SH-SY5Y (cell line): ENCODE data around the gene BOLA2B.
"Not testable (repeated sequence)": the region's sequence is repeated elsewhere in the genome, so short reads cannot be mapped to it uniquely, and the experiment has no call there.

ENCODE experiments used
- GATA2 ChIP-seq: IDR thresholded peaks from 2 replicates; pipeline ENCODE4 v1.6.1; 2011; ENCODE audit warnings: mild to moderate bottlenecking, low read depth, low read length
- GATA3 ChIP-seq: IDR thresholded peaks from 2 replicates; pipeline ENCODE4 v1.6.1; 2011; ENCODE audit warnings: low read depth, mild to moderate bottlenecking, low read length, moderate library complexity

The BOLA2B gene

DNA sequence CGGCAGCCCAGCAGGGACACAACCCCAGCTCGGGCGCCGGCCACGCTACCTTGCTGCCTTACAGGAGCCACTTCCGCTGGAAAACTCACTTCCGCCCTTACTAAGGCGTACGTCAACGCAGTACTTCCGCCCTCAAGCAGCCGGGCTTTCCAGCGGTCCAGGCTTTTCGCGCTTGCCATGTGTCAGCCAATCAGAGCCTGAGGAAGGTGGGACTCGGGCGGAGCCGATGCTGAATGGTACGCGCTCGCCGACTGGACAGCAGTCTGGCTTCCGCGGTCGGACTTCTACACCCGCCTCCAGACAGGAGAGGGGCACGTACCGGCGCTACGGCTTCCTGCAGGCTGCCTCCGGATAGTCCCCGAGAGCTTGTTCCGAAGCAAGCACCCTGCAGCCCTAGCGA is at the start of gene BOLA2B, which contains the start of gene SLX1A:
BOLA2B (minus strand) TSS at position 52 of the 400 bp plus-strand sequence. CDS start 71 bp downstream, outside the sequence.
SLX1A (plus strand) TSS at position 261 of the 400 bp plus-strand sequence. CDS start 210 bp downstream, outside the sequence.
- TF ChIP-seq GATA2, GATA3: not testable (repeated sequence)

DNA sequence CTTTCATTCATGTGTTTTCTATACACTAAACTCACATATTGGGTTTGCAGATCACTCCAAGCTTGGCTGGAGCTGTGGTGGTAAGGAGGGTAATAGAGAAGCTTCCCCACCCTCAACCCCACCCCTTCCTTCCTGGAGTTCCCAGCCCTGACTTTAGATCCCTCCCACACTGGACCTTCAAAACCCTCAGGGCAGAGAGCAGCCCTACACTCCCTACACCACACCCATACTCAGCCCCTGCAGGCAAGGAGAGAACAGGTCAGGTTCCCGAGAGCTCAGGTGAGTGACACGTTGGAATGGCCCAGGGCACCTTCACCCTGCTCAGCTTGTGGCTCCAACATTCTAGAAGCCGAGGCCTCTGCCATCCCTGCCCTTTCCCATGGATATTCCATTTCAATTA is 5.6 kb upstream of the BOLA2B start, which contains the start of gene SULT1A3:
SULT1A3 (plus strand) TSS at position 207 of the 400 bp plus-strand sequence. CDS start 1,474 bp downstream, outside the sequence.
- not testable (repeated sequence) for TF ChIP-seq GATA2, GATA3

DNA sequence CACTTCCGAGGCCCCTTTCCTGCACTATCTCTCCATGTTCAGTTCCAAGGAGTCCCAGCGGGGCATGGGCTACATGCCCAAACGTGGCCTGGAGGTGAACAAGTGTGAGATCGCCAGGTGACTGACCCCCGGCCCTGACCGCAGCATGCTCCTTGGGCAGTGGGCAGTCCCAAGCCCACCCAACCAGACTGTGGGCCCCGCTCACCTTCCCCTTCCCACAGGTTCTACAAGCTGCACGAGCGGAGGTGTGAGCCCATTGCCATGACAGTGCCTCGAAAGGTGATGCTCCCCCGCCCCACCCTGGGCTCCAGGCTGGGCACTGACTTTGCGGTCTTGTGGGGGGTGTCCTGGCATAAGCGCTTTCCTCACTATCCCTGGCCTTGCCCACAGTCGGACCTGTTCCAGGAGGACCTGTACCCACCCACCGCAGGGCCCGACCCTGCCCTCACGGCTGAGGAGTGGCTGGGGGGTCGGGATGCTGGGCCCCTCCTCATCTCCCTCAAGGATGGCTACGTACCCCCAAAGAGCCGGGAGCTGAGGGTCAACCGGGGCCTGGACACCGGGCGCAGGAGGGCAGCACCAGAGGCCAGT is 5.4 kb downstream of the BOLA2B start:
- no peak for TF ChIP-seq GATA3
- TF ChIP-seq GATA2: no peak

DNA sequence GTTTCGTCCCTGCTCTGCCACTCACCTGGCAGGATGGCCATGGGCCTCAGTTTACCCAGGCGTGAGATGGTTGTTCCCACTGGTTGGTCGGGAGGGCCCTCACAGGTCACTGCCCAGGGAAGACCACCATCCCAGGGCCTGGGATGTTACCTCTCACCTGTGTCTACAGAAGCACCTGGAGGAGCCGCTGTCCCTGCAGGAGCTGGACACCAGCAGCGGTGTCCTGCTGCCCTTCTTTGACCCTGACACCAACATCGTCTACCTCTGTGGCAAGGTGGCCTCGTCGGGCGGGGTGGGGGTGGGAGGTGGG is 6.0 kb downstream of the BOLA2B start:
- TF ChIP-seq GATA2 (no peak), GATA3 (no peak)

DNA sequence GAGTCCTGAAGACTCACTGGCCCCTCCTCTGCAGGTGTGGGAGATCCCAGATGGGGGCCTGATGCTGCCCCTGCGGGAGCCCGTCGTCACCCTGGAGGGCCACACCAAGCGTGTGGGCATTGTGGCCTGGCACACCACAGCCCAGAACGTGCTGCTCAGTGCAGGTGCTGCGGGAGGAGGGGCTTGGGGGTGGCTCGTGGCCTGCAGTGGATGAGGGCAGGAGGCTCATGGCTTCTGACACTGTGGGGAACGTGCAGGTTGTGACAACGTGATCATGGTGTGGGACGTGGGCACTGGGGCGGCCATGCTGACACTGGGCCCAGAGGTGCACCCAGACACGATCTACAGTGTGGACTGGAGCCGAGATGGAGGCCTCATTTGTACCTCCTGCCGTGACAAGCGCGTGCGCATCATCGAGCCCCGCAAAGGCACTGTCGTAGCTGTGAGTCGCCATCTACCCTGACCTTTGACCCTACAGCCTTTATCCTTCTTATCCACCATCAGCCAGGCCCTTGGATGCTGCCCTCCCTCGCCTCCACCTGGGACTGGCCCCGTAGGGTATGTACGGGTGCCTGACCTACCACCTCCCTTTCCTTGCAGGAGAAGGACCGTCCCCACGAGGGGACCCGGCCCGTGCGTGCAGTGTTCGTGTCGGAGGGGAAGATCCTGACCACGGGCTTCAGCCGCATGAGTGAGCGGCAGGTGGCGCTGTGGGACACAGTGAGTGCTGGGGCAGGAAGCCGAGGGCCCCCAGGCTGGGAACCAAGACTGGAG is 6.5 kb downstream of the BOLA2B start:
- no peak for TF ChIP-seq GATA3
- TF ChIP-seq GATA2: no peak

DNA sequence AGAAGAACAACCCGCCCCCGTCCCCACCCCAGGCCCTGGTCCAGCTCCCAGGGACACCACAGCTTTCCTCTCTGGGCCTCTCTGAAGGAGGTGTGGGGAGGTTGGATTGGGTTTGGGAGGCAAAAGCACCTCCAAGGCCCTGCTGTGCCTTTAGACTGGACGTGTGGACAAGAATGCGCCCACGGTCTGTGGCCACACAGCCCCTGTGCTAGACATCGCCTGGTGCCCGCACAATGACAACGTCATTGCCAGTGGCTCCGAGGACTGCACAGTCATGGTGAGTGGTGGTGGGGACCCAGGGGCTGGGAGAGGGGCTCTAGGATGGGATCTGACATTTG is 7.1 kb downstream of the BOLA2B start:
- TF ChIP-seq GATA3 (no peak), GATA2 (no peak)

DNA sequence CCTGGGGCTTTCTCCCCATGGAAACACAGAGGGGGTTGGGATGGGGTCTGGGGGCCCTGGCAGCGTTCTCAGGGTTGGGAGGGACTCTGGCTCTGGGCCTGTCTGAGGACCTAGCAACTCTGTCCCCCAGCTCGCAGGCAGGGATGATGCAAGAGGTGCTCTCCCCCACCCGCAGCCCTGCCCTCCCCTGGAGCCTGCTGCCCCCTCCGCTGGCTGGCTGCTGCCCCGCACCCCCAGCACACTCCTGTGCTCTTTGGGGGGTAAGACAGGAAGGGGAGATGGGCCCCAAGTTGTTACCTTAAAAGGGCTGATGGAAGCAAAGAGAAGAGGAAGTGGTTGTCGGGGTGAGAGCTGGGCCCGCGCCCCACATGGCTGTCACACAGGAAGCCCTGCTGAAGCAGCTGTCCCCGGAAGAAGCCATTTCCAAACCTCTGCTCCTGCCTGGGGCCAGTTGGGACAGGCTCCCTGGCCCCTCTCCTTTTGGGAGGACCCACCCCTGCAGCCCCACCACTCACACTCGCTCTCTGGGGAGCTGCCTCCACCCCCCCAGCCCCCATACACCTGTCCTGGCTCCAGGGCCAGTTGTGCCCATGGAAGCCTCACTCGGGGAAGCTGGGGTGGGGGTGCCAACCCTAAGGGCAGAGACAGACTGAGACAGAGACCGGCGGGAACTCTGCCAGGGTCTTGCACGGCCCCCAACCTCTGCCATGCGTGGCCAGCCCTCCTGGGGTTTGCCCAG is 7.6 kb downstream of the BOLA2B start:
- TF ChIP-seq GATA3 (no peak), GATA2 (no peak)

DNA sequence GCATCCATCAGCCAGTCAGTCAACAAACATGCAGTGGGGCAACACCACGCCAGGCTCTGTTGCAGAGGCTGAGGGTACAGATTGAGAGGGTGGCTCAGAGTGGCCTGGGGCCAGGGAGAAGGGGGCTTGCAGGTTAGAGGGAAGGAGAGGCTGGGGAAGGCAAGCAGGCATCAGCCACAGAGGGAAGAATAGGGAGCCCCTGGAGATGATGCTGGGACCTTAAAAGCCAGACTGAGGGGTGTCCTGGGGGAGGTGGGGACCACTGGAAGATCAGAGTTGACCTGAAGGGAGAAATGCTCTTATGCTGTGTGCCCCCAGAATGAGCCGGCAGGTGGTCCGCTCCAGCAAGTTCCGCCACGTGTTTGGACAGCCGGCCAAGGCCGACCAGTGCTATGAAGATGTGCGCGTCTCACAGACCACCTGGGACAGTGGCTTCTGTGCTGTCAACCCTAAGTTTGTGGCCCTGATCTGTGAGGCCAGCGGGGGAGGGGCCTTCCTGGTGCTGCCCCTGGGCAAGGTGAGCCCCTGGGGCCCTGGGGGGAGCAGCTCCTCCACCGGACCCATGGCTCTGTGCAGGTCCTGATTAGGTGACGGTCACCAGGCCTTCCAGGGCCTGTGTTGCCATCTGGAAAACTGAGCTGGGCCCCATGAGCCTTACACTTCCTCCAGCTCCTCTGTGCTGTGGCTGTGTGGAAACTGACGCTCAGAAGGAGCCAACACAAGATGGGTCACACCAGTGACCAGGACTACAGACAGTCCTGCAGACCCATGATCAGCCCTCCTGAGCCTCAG is 8.4 kb downstream of the BOLA2B start:
- TF ChIP-seq GATA3 (no peak), GATA2 (no peak)

DNA sequence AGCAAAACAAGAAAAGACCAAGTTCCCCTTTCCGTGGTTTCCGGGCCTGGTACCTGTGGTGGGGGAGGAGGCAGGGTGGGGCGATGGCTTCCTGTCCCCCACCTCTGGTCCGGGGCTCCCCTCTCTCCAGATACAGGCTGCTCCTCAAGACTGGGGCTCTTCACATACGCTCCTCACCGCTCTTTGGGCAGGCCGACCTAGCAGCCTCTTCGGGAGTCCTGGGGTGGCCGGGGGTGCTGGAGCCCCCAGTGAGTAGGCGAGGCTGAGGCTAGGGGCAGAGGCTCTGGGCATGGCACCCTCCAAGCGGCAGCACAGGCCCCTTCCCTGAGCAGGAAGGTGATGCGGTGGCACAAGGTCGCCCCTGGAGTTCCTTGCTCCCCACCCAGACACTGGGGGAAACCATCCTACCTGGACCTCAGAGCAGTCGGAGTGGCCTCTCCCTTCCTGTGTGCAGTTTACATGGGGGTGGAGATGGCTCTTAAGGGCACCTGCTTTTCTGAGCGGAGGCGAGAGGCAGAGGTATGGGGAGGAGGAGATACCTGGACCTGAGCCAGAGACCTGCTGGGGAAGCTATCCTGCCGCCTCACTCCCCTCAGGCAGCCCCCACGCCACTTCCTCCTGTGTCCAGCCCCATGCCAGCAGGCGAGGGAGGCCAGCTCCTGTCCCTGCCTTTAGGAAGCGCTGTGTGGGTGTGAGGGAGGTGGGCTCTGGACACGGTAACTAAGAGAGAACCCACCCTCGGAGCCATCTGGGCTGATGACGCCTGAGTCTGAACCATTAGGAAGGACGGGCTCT is 9.2 kb downstream of the BOLA2B start:
- TF ChIP-seq GATA3 (no peak), GATA2 (no peak)

DNA sequence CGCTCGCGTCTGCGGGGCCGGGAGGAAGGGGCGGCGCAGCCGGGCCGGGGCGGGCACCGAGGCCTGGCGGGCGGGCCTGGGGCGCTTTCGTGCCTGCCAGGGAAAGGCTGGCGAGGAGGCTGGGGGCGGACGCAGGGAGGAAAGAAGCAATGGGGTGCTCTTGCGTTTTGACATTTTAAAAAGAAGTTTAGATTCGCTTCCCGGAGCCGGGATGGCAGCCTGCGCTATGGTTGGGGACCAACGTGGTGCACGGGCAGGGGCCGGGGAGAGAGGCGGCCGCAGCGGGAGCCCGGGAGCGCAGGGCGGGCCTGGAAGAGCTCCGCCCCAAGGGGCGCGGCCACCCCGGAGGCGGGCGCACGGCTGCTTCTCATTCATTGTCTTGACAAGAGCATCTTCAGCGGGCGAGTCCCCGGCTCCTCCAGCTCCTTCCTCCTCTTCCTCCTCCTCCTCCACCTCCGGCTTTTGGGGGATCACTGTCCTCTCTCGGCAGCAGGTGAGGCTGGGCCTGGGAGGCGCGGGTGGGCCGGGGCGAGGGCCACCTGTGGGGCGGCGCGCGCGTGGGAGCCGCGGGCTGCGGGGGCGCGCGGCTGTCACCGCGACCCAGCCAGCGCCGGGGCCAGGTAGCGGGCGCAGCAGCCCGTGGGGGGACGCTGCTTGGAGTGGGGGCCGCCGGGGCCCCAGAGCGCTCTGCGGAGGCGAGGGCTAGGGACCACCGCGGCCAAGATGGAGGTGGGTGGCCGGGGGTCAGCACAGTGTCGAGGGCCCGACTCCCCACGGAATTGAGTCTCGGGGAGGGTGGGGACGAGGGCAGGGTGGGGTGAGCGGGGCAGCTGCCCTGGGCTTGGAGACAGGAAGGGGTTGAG is 10.0 kb downstream of the BOLA2B start, which contains the start of gene CORO1A:
CORO1A (plus strand) TSS at position 370 of the 863 bp plus-strand sequence. CDS start 1,608 bp downstream, outside the sequence.
- TF ChIP-seq GATA3: no peak
- TF ChIP-seq GATA2: no peak

DNA sequence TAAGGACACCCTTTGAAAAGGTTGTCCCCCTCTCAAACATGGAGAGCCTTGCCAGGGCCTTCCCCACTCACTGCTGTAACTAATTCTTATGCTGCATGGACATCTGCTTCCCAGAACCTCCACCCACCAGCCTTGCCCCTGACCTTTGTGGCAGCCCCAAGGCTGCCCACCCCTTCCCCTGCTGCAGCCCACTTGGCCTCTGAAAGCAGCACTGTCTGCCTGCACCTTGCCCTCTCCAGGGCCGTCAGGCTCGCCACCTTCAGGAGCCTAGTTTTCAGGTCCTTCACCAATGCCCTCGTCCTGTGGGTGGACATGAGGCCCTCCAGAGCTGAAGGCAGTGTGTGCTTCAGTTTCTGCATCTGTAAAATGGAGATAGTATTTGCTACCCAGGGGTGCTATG is 12.7 kb downstream of the BOLA2B start:
- TF ChIP-seq GATA3: no peak
- TF ChIP-seq GATA2: no peak

DNA sequence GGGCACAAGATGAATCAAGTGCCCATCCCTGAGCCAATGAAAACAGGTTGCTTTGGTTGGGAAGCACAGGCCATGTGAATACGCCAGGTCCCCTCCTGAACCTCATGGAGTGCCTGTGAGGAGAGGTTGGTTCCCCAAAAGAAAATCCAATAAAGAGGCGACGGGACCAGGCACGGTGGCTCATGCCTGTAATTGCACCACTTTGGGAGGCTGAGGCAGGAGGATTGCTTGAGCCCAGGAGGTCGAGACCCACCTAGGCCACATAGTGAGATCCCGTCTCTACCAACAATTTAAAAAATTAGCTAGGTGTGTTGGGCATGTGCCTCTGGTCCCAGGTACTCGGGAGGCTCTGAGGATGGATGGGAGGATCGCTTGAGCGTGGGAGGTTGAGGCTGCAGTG is 13.5 kb downstream of the BOLA2B start:
- TF ChIP-seq GATA2 (no peak), GATA3 (no peak)
